Brain microvascular endothelial cell (primary cell): Measurements from ENCODE around the gene CNPY1.

Experiments used
- DNase-seq: peaks from one replicate; pipeline ENCODE4 v3.0.0-alpha.2; 2020
- H3K27ac ChIP-seq: fragments of 250-450 bp; sonication (Bioruptor Pico); 2 replicates; pipeline ENCODE4 v1.5.1; 2020; ENCODE audit warnings: mild to moderate bottlenecking, moderate library complexity
- H3K27me3 ChIP-seq: fragments of 250-450 bp; sonication (Bioruptor Pico); replicated peaks from 2 replicates; pipeline ENCODE4 v1.5.1; 2020; ENCODE audit warnings: mild to moderate bottlenecking
- H3K36me3 ChIP-seq: fragments of 250-450 bp; sonication (Bioruptor Pico); replicated peaks from 2 replicates; pipeline ENCODE4 v1.5.1; 2020; ENCODE audit warnings: mild to moderate bottlenecking
- H3K4me3 ChIP-seq: 2 replicates; pipeline ENCODE4 v1.5.1; 2011; ENCODE audit warnings: low read depth, mild to moderate bottlenecking, control low read depth, low read length, moderate library complexity
- in situ Hi-C: cut with HindIII; loops from 2 replicates; pipeline ENCODE4 v1.10.0; 2017; ENCODE audit warnings: low sequenced_read_pairs, low pct_ligation_motif_present
- TF ChIP-seq, protein P1 (sequence below): IDR thresholded peaks from 2 replicates; pipeline ENCODE4 v1.5.1; 2011; ENCODE audit warnings: low read depth, mild to moderate bottlenecking, moderate library complexity, low read length, control low read depth, inconsistent platforms; ENCODE audit errors: missing control alignments

The CNPY1 gene

DNA sequence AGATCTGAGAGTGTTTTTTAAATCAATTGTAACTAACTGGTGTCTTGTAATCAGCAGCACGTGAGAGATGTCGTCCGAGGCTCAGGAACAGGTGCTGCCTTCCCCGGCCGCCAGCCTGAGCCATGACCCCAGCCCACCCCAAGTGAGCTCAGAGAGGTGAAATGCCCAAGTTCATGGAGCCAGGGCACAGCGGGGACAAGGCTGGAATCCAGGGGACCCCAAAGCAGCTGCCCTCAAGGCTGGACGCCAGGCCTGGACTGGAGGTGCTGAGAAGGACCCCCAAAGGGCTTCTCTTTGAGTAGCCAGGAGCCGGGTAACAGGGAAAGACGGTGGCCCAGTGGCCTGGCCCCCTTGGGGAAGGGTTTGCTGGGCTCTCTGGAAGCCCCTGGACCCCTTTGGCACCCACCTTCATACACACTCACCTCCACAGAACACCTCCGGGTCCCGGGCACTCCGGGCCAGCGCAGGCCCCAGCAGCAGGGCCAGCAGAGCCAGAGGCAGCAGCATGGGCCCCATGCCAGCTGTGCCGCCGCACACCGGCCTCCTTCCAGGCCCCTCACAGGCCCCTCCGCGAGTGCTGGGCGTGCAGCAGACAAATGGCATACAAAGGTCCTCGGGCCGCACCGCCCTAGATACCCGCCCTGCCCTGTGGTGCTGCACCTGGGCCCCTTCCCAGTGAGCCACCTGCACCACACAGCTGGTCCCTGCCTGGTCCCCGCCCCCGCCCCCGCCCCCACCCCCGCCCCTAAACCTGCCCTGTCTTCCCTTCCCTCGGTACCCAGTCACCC lies 24.0 kb upstream of the CNPY1 start:
- H3K4me3 ChIP-seq, result no peak overlapping the region
- H3K36me3 ChIP-seq, result no peaks in the 10 kb centered on the region
- no peak for DNase-seq
- no peak overlapping the region for H3K27ac ChIP-seq
- H3K27me3 ChIP-seq, result no peaks in the 10 kb centered on the region
- in situ Hi-C loops, result no loop called here
- TF ChIP-seq, protein P1, sequence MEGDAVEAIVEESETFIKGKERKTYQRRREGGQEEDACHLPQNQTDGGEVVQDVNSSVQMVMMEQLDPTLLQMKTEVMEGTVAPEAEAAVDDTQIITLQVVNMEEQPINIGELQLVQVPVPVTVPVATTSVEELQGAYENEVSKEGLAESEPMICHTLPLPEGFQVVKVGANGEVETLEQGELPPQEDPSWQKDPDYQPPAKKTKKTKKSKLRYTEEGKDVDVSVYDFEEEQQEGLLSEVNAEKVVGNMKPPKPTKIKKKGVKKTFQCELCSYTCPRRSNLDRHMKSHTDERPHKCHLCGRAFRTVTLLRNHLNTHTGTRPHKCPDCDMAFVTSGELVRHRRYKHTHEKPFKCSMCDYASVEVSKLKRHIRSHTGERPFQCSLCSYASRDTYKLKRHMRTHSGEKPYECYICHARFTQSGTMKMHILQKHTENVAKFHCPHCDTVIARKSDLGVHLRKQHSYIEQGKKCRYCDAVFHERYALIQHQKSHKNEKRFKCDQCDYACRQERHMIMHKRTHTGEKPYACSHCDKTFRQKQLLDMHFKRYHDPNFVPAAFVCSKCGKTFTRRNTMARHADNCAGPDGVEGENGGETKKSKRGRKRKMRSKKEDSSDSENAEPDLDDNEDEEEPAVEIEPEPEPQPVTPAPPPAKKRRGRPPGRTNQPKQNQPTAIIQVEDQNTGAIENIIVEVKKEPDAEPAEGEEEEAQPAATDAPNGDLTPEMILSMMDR, result no peak

DNA sequence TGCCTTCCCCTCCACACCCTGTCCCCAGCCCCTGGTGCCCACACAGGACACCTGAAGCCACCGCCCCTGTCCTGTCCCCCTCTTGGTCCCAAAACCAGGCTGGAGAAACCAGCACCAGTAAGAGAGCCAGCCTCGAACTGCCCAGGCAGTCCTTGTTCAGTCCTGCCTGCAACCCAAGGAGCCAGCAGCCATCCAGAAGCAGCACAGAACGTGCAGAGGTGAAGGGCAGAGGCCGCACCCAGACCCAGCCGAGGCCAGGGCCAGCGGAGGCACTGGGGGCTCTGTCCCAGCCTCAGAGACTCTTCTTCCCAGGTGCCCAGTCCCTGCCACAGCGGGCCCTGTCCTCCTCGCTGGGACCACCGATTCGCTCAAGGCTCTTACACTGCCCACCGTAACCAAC lies 23.3 kb upstream of the CNPY1 start:
- no peak for DNase-seq
- TF ChIP-seq, protein P1, result no peak
- Histone ChIP-seq H3K27me3 (no peaks in the 10 kb centered on the region), H3K4me3 (no peak overlapping the region), H3K36me3 (no peaks in the 10 kb centered on the region), H3K27ac (no peak overlapping the region)
- in situ Hi-C loops, result no loop called here

DNA sequence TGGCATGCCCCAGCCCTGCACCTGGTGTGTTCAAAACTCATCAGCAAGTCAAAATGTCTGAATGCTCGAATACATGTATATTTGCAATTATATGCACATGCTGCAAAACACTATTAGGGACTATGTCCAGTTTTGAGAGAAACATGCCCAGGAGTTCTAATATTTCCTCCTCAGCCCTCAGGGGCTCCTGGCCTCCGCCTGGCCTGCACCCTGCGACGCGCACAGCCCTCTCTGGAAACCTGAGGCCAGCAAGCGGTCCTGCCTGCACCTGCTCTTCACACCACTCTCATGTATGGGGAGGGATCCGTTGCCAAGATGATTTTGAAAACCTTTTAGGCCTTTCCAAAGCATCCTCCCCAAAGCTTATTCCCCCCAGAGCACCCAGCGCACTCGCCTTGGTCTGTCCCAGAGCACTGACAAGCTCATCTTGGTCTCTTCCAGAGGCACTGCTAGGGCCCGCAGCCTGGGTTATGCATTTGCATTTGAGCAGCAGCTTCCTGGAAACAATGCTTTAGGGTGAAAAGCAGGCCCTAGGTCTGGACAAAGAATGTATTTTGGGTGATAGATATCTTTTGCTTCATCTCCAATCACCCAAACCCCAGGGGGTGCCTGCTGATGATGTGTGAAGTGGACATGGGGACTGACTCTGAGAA lies 22.6 kb upstream of the CNPY1 start:
- in situ Hi-C loops, result no loop called here
- H3K4me3 ChIP-seq, result no peak overlapping the region
- TF ChIP-seq, protein P1, result no peak
- no peaks in the 10 kb centered on the region for H3K36me3 ChIP-seq
- no peak overlapping the region for H3K27ac ChIP-seq
- H3K27me3 ChIP-seq, result no peaks in the 10 kb centered on the region
- DNase-seq, result no peak

DNA sequence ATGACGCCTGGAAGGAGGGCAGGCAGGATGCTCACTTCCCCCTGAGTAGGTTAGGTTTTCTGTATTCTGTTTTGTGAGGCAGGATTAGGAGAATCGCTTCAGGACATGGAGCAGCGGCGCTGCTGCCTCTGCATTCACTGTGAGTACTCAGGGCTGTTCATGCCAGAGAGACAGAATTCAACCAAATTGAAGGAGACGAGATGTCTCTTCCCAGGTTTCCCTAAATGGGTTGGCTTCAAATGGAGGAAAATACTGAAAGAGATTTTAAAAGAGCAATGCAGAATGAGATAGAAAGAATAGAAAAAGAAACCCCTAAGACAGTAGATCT lies 21.9 kb upstream of the CNPY1 start:
- Histone ChIP-seq H3K27me3 (no peaks in the 10 kb centered on the region), H3K4me3 (no peak overlapping the region), H3K36me3 (no peaks in the 10 kb centered on the region), H3K27ac (no peak overlapping the region)
- in situ Hi-C loops, result no loop called here
- no peak for DNase-seq
- TF ChIP-seq, protein P1, result no peak

DNA sequence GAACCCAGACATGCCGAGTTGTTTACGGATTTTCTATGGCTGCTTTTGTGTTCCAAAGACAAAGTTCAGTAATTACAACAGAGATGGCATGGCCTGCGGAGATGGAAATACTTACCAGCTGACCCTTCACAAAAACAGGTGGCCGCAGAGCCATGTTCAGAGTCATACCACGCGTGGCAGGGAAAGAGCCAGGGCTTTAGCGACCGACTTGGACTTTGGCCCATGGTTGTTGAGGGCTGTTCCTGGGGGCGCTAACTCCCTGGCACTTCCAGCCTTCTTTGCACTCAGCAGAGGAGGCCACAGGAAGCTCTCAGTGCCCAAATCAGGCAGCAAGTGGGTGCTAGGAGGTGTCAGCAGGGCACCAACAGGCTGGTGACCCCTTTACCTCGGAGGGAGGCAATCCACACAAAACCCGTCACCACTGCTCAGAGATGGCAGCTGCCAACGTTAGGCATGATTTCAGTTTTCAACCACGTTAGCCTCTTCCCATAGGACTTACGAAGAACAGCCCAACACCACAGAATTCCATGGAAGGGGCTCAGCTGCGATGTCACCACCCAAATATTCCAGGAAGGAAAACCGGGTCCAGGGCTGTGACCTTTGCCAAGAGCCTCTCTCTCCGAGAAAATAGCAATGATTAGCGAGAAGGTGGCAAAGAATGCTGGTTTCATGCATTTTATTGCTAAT lies 21.4 kb upstream of the CNPY1 start:
- in situ Hi-C loops, result no loop called here

More for the DNA sequence above, 21.4 kb upstream of the CNPY1 start:
- no peaks in the 10 kb centered on the region for H3K36me3 ChIP-seq
- no peak overlapping the region for H3K4me3 ChIP-seq
- H3K27ac ChIP-seq, result no peak overlapping the region
- TF ChIP-seq, protein P1, result no peak
- no peak for DNase-seq
- H3K27me3 ChIP-seq, result no peaks in the 10 kb centered on the region
